Nucleus accumbens (tissue), 56 donors: ENCODE data around the gene ZNF205.
A peak's percentile ranks its signal among the peaks of the same experiment; 100 is the strongest.
"Not testable (repeated sequence)": the region's sequence is repeated elsewhere in the genome, so short reads cannot be mapped to it uniquely, and the experiment has no call there.

Experiments
- DNase-seq, 56 donors: peaks; one replicate each; lab custom pipeline; 2025; lab: John Stamatoyannopoulos, UW

Gene ZNF205

DNA sequence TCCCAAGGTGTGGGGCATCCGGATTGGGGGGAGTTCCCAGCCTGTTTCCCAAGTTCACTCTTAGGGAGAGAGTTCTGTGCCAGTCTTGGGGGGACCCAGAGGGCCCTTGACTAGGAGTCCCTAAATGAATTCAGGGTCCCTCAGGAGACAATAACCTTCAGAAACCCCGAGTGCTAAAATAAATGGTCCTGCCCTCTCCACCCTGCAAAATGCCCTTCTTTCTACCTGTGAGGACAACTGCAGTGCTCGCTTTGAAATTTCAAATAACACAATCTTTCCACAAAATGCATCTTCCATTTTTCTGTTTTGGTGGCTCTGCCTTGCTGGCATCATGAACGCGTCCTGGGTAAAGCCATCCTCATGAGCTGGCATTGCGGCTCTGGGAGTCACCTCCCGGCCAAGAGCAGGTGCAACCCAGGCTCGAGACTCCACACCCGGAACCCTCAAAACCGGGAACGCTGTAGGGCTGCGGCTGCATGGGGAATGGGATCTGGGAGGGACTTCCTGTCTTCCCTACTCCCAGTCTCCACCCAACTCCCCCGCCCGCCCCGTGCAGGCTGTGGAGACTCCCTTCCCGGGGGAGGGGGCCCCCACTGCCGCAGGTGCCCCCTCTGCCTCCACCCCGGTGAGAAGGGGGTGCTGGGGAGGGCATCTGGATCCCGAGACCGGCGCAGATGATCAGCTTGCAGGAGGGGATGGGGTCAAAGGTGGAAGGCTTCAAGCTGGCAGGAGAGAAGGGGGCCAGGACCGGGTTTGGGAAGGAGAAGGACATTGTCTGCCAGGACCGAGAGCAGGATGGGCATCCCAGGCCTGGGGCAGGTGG lies at the start of gene ZNF205:
ZNF205 (plus strand) TSS at position 529 of the 823 bp plus-strand sequence. CDS start 845 bp downstream, outside the sequence.
- peak in 54 of 56 donors; percentile 13 to 89 (median 66) for DNase-seq

DNA sequence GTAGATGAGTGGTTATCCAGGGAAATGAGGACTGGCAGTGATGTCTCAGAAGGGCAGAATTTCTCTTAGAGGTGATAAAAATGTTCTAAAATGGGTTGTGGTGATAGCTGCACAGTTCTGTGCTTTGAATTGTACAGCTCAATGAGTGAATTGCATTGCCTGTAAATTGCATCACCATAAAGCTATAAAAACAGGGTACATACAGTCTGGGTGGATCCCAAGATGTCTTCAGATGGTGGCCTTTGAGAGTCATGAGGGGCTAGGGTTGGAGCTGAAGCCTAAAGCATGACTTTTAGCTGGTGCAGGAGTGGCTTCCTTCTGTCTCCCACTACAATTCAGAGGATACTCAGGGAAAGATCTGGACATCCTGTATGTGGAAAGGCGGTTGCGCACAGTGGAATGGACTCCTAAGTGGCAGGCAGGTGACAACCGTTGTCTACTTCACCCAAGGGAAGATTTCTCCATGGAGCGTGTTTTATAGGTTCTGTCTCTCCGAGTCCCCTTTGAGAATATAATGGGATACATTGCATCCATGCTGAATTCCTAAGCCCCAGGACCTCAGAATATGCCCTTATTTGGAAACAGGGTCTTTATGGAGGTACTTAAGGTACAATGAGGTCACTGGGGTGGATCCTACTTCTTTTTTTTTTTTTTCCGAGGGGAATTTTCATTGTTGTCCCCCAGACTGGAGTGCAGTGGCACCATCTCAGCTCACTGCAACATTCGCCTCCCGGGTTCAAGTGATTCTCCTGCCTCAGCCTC lies 48.6 kb upstream of the ZNF205 start:
- DNase-seq, result no peak

GRCh38 chr16:3065069-3065741 lies 47.2 kb upstream of the ZNF205 start, which contains the start of gene IL32:
Gene IL32, plus strand, starts transcription at chr16:3065640. Its CDS starts 172 bp downstream, at chr16:3065812.
- DNase-seq, result no peak

DNA sequence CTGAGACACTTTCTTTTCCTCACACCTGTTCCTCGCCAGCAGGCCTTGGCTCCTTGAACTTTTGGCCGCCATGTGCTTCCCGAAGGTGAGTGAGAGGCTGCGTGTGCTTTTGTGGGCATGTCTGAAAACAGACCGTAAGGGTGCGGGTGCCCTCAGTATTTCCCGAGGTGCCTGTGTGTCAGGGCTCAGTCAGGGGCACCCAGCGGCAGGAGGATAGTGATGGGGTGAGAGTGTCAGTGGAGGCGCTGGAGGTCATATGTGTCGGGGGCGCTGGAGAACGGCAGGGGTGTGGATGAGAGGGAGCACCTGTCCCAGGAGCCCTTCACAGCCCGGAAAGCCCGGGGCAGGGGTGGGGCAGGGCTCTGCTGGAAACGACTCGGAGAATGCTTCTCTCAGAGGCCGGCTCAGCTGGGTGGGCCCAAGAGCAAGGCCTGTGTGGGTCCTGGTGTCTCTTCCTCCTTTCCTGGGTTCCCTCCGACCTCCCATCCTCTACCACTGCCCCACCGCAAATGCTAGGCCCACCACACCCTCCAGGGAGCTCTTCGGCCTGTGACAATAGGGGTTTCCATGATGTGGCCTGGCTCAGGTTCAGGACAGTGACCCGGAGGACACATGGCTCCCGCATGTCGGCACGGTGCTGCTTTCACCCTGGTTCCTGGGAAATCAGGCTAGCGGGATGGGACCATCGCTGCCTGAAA lies 46.5 kb upstream of the ZNF205 start:
- DNase-seq, result no peak

GRCh38 chr16:3066440-3066748 lies 46.0 kb upstream of the ZNF205 start:
- no peak for DNase-seq

GRCh38 chr16:3068487-3068886 lies 43.9 kb upstream of the ZNF205 start:
- DNase-seq, result no peak

DNA sequence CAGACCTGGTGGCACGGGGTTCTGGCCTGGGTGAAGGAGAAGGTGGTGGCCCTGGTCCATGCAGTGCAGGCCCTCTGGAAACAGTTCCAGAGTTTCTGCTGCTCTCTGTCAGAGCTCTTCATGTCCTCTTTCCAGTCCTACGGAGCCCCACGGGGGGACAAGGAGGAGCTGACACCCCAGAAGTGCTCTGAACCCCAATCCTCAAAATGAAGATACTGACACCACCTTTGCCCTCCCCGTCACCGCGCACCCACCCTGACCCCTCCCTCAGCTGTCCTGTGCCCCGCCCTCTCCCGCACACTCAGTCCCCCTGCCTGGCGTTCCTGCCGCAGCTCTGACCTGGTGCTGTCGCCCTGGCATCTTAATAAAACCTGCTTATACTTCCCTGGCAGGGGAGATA lies 43.2 kb upstream of the ZNF205 start:
- not testable (repeated sequence) for DNase-seq

- DNase-seq, result no peak
These were observed 41.7 kb upstream of the ZNF205 start for GRCh38 chr16:3070608-3071111.

GRCh38 chr16:3071655-3072054 lies 40.7 kb upstream of the ZNF205 start:
- DNase-seq, result no peak

DNA sequence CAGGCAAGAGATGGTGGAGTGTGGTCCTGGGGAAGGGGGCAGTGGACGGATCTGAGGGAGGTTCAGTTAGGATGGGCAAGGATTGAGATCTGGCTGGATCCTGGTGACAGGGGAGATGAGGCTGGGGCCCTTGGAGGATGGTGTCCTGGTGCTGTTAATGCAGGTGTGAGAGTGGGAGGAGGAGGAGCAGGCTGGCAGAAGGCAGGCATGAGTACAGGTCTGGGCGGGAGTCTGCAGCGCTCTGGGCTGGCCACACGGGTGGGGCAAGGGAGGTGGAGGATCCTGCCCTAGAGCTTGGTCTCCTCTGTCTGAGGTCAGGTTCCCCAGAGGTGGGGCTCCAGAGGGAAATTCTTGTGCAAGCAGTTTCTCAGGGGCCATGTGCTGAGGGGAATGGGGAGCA lies 40.2 kb upstream of the ZNF205 start:
- DNase-seq, result not testable (repeated sequence)

- not testable (repeated sequence) for DNase-seq
These were observed 39.7 kb upstream of the ZNF205 start for GRCh38 chr16:3072576-3073263.

DNA sequence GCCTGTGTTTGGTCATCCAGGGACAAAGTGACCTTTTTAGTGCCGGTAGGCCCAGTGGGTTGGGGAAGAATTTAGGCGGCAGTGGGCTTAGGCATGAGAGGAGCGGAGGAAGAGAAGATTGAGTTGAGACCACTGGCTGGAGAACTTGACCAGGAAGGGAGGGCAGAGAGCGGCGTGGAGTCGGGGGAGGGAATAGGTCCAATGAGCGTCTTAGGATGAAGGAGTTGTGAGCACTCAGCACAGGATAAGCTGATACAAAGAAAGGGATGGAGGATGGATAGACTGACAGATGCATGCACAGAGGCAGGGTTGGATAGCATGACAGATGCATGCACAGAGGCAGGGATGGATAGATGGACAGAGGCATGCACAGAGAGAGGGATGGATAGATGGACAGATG lies 38.9 kb upstream of the ZNF205 start:
- DNase-seq, result no peak

DNA sequence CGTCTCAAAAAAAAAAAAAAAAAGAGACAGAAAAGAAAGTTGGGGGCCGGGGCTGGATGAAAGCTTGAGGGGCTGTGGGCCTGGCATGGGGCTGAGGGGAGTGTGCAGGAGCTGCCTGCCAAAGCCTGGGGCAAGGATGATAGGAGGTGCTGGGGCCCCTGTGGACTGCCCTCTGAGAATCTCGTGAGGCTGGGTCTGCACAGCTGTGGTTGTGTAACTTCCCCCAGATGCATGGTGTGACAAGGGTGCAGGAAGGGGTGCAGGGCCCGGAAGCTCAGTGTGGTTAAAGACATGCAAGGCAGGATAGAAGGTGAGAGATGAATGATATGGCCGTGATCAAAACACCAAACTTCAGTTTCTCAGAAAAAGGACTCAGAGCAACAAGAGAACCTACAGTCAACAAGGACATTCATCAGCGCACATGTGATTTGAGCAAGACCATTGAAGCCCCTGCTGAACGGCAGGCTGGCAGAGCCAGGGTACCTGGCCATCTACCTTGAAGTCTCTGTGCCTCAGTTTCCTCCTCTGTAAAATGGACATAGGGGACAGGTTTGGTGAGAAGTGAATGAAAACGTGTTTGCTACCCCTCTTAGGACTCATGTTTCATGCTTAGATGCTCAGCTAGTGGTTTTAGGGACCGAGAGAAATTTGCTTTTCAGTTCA lies 37.4 kb upstream of the ZNF205 start:
- no peak for DNase-seq

GRCh38 chr16:3075523-3075915 lies 36.9 kb upstream of the ZNF205 start:
- peak in 2 of 56 donors; percentile 9 to 38 for DNase-seq

- not testable (repeated sequence) for DNase-seq
These were observed 36.4 kb upstream of the ZNF205 start for GRCh38 chr16:3075946-3076345.

DNA sequence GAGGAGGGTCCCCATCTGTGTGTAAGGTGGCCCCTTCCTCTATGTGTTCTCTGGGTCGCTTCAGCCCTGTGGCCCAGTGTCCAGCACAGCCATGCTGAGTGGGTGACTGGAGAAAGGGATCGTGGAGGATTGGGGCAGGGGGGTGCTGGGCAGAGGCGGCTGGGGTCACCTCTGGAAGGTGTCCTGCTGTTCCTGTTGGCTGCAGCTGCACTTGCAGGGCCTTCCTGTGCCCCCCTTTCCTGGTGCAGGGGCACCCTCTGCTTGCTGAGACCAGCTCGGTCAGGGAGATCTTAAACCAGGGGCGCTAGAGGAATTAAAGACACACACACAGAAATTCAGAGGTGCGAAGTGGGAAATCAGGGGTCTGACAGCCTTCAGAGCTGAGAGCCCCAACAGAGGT lies 35.8 kb upstream of the ZNF205 start:
- DNase-seq, result no peak

DNA sequence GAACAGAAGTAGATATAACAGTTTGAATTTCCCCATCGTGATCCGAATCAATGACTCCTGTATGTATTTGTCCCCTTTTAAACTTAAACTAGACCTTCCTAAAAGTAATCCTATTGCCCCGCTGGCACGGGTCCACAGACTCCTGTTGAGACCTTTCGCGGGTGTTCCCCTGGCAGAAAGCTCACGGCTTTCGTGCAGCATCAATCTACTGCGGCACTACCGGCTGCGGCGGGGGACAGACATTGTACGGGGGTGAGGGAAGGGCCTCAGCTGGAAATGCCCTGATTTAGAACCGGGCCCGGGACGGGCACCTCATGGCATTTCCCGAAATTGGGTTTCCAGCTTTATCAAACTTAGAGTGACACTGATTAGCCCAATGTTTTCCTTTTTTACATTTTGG lies 32.4 kb upstream of the ZNF205 start:
- no peak for DNase-seq

GRCh38 chr16:3081957-3082356 lies 30.4 kb upstream of the ZNF205 start:
- DNase-seq, result not testable (repeated sequence)

DNA sequence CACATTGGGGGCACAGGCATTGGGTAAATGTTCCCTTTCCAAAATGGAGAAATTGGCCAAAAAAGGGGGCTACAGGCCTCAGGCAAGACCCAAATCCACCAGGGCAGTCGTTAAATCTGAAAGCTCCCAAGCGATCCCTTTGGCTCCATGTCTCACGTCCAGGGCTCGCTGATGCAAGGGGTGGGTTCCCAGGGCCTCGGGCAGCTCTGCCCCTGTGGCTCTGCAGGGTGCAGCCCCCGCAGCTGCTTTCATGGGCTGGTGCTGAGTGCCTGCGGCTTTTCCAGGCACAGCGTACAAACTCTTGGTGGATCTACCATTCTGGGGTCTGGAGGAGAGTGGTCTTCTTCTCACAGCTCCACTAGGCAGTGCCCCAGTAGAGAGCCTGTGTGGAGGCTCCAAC lies 29.0 kb upstream of the ZNF205 start:
- DNase-seq, result not testable (repeated sequence)
